GM19438 (cell line): Measurements from ENCODE around the gene PLA2G3.

Source experiments
- ATAC-seq: cut with Tn5 transposase; IDR thresholded peaks from one replicate; pipeline ENCODE4 v1.9.1; 2021; ENCODE audit warnings: low read depth; ENCODE audit not compliant: unreplicated experiment

PLA2G3 gene

DNA sequence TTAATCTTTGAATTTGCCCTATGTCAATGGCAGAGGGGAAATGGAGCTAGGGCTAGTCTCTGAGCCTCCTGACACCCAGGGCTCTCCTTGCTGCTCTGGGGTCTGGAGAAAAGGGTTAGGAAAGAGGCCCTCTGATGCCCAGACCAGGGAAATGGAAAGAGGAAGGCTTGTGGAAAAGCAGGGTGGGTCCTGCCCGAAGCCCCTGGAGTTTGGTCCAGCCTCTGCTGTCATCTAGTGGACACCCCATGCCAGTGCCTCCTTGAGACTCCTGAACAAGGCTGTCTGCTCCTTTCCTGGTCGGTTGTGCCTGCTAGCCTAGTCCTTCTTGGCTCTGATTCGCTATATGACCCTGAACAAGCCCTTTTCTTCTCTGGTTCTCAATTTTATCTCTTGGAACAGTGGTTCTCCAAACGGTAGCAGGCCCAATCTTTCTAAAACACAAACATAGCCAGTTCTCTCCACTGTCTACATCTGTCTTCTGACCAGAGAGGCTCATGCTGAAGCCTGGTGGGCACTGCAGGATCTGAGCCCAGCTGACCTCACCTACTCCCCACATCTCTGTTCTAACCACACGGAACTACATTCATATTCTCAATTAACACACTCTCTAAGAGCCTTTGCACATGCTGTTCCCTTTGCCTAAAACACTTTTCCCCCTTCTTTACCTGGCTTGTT, 8.8 kb upstream of the PLA2G3 start:
- ATAC-seq: no peak

GRCh38 chr22:31148488-31148887, 8.2 kb upstream of the PLA2G3 start:
- no peak for ATAC-seq

DNA sequence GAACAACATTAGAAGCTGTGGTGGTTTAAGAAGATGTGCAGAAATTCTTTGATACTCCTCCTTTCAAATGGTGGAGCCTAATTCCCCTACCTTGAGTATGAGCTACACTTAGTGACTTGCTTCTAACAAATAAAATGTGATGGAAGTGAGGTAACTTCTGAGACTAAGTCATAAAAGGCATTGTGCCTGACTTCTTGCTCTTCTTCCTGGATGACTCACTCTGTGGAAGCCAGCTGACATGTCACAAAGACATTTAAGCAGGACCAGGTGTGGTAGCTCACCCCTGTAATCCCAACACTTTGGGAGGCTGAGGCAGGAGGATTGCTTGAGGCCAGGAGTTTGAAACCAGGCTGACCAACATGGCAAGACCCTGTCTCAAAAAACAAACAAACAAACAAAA, 3.9 kb upstream of the PLA2G3 start:
- ATAC-seq: no peak

DNA sequence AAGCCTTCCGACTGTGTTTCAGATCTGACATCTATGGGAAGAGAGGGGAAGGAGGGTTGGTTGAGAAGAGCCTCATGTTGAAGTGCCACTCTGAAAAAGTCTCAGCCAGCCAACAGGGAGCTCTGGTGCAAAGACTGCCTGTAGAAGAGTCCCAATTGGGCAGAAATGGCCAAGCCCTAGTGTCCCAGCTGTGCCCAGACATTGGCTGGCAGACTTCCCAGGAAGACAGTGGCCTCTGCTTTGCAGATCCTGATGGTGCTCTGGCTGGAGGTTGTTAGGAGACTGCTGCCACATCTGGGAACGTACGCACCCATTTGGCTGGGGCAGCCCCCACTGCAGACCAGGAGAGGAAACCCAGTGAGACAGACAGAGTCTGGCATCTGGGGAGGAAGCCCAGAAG, 3.2 kb upstream of the PLA2G3 start:
- no peak for ATAC-seq

GRCh38 chr22:31143038-31143437, 2.7 kb upstream of the PLA2G3 start:
- no peak for ATAC-seq

- no peak for ATAC-seq
Observed at GRCh38 chr22:31142285-31142684, 2.0 kb upstream of the PLA2G3 start.

GRCh38 chr22:31141551-31141950, 1.2 kb upstream of the PLA2G3 start:
- ATAC-seq: no peak

- no peak for ATAC-seq
Observed at GRCh38 chr22:31140746-31141145, 438 bp upstream of the PLA2G3 start.

- no peak for ATAC-seq
Observed at GRCh38 chr22:31139066-31139465, 1.2 kb downstream of the PLA2G3 start.

- no peak for ATAC-seq
Observed at GRCh38 chr22:31138126-31138525, 2.2 kb downstream of the PLA2G3 start.

DNA sequence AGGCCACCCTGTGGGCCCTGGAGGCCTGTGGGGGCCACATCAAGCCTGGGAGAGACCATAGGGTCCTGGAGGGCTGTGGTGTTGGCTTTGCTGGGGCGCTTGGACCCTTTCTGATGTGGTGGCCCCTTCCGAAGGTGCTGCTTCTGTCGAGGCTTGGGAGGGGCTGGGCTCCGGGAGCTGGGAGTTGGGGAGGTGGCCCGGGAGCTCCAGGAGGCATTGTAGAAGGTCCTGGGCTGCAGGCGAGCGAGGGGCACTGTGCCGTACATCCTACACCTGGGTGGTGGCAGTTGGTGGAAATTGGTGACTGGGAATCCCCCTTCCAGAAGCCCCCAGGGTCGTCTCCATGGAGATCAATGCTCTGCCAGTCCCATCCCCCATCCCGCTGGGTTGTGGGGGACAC, 2.6 kb downstream of the PLA2G3 start:
- ATAC-seq: no peak

GRCh38 chr22:31136711-31137110, 3.6 kb downstream of the PLA2G3 start:
- ATAC-seq: no peak

DNA sequence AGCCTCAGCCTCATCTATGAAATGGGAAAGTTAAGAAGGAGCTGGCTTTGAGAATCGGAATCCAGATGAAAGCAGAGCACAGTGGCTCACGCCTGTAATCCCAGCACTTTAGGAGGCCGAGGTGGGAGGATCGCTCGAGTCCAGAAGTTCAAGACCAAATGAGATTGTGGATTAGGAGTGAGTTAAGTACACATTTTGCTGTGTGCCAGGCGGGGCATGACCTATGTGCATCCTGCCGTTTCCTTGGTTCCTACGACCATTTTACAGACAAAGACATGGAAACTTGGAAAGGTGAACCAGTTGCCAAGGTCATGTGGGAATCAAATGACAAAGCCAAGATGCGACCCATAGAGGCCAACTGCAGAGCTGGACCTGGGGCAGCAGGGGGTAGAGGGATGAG, 4.2 kb downstream of the PLA2G3 start:
- no peak for ATAC-seq

GRCh38 chr22:31135706-31136105, 4.6 kb downstream of the PLA2G3 start:
- ATAC-seq: no peak

DNA sequence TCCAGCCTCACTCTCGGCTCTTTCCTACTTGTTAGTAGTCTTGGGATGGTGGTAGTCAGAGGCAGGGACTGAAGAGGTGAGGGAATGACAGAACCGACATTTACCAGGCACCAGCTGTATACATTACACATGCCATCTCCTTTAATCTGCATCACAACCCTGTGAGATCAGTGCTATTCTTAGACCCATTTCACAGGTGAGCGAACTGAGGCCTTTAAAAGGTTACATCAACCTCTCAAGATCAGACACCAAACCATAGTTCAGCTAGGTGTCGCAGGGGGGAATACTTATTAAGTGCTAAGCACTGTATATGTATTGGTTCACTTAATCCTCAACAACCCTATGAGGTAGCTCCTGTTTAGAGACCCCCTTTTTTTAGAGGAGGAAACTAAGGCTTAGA, 5.6 kb downstream of the PLA2G3 start:
- no peak for ATAC-seq

DNA sequence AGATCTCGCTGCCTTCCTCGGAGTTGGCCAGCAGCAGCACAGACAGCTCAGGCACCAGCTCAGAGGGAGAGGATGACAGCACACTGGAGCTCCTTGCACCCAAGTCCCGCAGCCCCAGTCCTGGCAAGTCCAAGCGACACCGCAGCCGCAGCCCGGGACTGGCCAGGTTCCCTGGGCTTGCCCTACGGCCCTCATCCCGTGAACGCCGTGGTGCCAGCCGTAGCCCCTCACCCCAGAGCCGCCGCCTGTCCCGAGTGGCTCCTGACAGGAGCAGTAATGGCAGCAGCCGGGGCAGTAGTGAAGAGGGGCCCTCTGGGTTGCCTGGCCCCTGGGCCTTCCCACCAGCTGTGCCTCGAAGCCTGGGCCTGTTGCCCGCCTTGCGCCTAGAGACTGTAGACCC, 6.4 kb downstream of the PLA2G3 start:
- ATAC-seq: no peak

- no peak for ATAC-seq
Observed at GRCh38 chr22:31130873-31131272, 9.4 kb downstream of the PLA2G3 start.

DNA sequence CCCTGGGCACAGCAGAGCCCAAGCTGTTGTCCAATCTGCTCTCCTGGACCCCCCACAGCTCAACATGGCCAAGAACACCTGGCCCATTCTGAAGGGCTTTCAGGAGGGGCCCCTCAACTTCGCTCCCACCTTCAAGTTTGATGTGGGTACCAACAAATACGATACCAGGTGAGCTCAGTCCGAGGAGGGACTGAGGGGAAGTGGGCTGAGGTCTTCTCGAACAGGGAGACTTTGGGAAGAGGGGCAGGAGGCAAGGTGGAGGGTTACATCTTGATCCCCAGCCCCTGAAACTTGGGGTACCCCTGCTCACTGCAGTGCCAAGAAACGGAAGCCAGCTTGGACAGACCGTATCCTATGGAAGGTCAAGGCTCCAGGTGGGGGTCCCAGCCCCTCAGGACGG, 12.2 kb downstream of the PLA2G3 start:
- ATAC-seq: no peak

GRCh38 chr22:31127181-31127772, 13.0 kb downstream of the PLA2G3 start:
- ATAC-seq: no peak

- no peak for ATAC-seq
Observed at GRCh38 chr22:31126869-31127175, 13.5 kb downstream of the PLA2G3 start.

GRCh38 chr22:31126128-31126868, 14.0 kb downstream of the PLA2G3 start:
- ATAC-seq: no peak

DNA sequence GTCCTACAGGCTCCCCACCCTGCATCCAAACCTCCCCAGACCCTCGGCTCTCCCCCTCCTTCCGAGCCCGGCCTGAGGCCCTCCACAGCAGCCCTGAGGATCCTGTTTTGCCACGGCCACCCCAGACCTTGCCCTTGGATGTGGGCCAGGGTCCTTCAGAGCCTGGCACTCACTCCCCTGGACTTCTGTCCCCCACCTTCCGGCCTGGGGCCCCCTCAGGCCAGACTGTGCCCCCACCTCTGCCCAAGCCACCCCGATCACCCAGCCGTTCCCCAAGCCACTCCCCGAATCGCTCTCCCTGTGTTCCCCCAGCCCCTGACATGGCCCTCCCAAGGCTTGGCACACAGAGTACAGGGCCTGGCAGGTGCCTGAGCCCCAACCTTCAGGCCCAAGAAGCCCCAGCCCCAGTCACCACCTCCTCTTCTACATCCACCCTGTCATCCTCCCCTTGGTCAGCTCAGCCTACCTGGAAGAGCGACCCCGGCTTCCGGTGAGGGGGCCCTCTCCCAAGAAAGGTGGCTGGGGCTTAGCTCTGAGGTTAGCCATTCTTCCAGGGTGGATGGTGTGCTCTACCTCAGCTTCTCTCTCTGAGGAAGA, 14.7 kb downstream of the PLA2G3 start:
- ATAC-seq: no peak
